Endothelial cell of umbilical vein (primary cell): ENCODE data around the gene COL19A1. TPM values are rescaled to one million over a fixed set of nuclear protein-coding genes. Genes with fewer than 3 reads are reported as not detected.

Experiments
- BruUV-seq: library from RNA; stranded (reverse); fragments of 400-500 nt; replicated peaks from 2 replicates; lab custom pipeline; 2021; lab: Mats Ljungman, UMichigan
- CTCF ChIA-PET: fragments of 300-600, 350-600 bp; sonication (Branson Sonifier 250); formaldehyde crosslinking; loops from one replicate; lab custom pipeline; 2021; ENCODE audit warnings: antibody characterized with exemption, inconsistent platforms; lab: Charles Lee
- POLR2A ChIA-PET: fragments of 300-600, 350-600 bp; sonication (Branson Sonifier 250); formaldehyde crosslinking; loops from one replicate; lab custom pipeline; 2021; ENCODE audit warnings: antibody characterized with exemption, inconsistent platforms; lab: Charles Lee
- DNase-seq: peaks from one replicate; pipeline ENCODE4 v3.0.0-alpha.2; 2011; ENCODE audit warnings: low read depth, low spot score
- FAIRE-seq: peaks from 2 replicates; lab custom pipeline; 2011; peaks lifted over from hg19 to GRCh38; lab: Jason Lieb, UNC
- H2AFZ ChIP-seq: 2 replicates; pipeline ENCODE4 v1.6.0; 2012; ENCODE audit warnings: low read depth, low read length, control low read depth, inconsistent platforms
- H3K27ac ChIP-seq: 2 replicates; pipeline ENCODE4 v1.5.1; 2011; ENCODE audit warnings: low read depth, mild to moderate bottlenecking, control low read depth, low read length, moderate library complexity; ENCODE audit not compliant: insufficient read depth
- H3K27me3 ChIP-seq, 2 experiments: 2 replicates each; pipeline versions ENCODE4 v1.6.0 to v1.6.1; 2011; ENCODE audit warnings: low read length in 2 of 2, mixed read lengths in 1 of 2; ENCODE audit not compliant: control insufficient read depth in 2 of 2, insufficient read depth in 2 of 2
- H3K36me3 ChIP-seq, 2 experiments: 2 replicates in 1 of 2; 3 replicates in 1 of 2; pipeline ENCODE4 v1.5.1; 2011; ENCODE audit warnings: low read length in 2 of 2, mild to moderate bottlenecking in 1 of 2, moderate library complexity in 1 of 2; ENCODE audit not compliant: control insufficient read depth in 2 of 2, insufficient read depth in 2 of 2; ENCODE audit errors: extremely low read depth in 1 of 2
- H3K4me1 ChIP-seq: 3 replicates; pipeline ENCODE4 v1.5.1; 2011; ENCODE audit warnings: mild to moderate bottlenecking, low read length; ENCODE audit not compliant: control insufficient read depth, insufficient read depth; ENCODE audit errors: extremely low read depth
- H3K4me2 ChIP-seq: 2 replicates; pipeline ENCODE4 v1.6.1; 2011; ENCODE audit warnings: low read length, control low read depth, mixed read lengths; ENCODE audit not compliant: insufficient read depth
- H3K4me3 ChIP-seq, 3 experiments: fragments of 200-600 bp in 1 of 3; sonication (generic), shearing (Covaris generic) in 1 of 3; replicated peaks in 1 of 3; 2 replicates each; pipeline ENCODE4 v1.5.1; 2011 to 2016; ENCODE audit warnings: control low read depth in 3 of 3, low read length in 3 of 3, mild to moderate bottlenecking in 2 of 3, inconsistent platforms in 1 of 3, low read depth in 1 of 3, moderate library complexity in 1 of 3; ENCODE audit not compliant: insufficient read depth in 1 of 3
- H3K79me2 ChIP-seq: 2 replicates; pipeline ENCODE4 v1.6.0; 2012; ENCODE audit warnings: low read length, inconsistent platforms; ENCODE audit not compliant: control insufficient read depth, insufficient read depth
- H3K9ac ChIP-seq: replicated peaks from 2 replicates; pipeline ENCODE3; 2011; ENCODE audit warnings: low read length, control low read depth; ENCODE audit not compliant: insufficient read depth; ENCODE audit errors: extremely low read depth
- H3K9me1 ChIP-seq: replicated peaks from 3 replicates; pipeline ENCODE4 v1.6.0; 2011; ENCODE audit warnings: mild to moderate bottlenecking, low read length; ENCODE audit not compliant: control insufficient read depth, insufficient read depth; ENCODE audit errors: extremely low read depth
- H3K9me3 ChIP-seq: replicated peaks from 2 replicates; pipeline ENCODE4 v1.5.1; 2012; ENCODE audit warnings: low read length, inconsistent platforms; ENCODE audit not compliant: control insufficient read depth, insufficient read depth
- H4K20me1 ChIP-seq: replicated peaks from 2 replicates; pipeline ENCODE3; 2011; ENCODE audit warnings: mild to moderate bottlenecking, low read length; ENCODE audit not compliant: control insufficient read depth, insufficient read depth; ENCODE audit errors: extremely low read depth
- CTCF ChIP-seq, 2 donors: IDR thresholded peaks; 1 replicate in 1 of 2; 2 replicates in 1 of 2; pipeline ENCODE4 v1.5.1; 2011; ENCODE audit warnings: low read length in 2 of 2, mild to moderate bottlenecking in 2 of 2, moderate library complexity in 2 of 2, control low read depth in 1 of 2, inconsistent platforms in 1 of 2, low read depth in 1 of 2; ENCODE audit not compliant: insufficient read depth in 1 of 2; ENCODE audit errors: extremely low read depth in 1 of 2
- EZH2 ChIP-seq: IDR thresholded peaks from 2 replicates; pipeline ENCODE4 v1.6.1; 2012; ENCODE audit warnings: borderline replicate concordance, low read depth, mild to moderate bottlenecking, moderate library complexity, low read length, inconsistent platforms; ENCODE audit not compliant: severe bottlenecking
- FOS ChIP-seq: IDR thresholded peaks from 2 replicates; pipeline ENCODE4 v1.6.1; 2011; ENCODE audit warnings: mild to moderate bottlenecking, low read length, moderate library complexity, borderline replicate concordance; ENCODE audit not compliant: insufficient read depth
- GATA2 ChIP-seq: IDR thresholded peaks from 2 replicates; pipeline ENCODE4 v1.7.0; 2011; ENCODE audit warnings: low read depth, mild to moderate bottlenecking, moderate library complexity, mixed read lengths, low read length; ENCODE audit not compliant: insufficient read length, insufficient read depth
- JUN ChIP-seq: IDR thresholded peaks from 2 replicates; pipeline ENCODE4 v1.6.1; 2011; ENCODE audit warnings: borderline replicate concordance, low read depth; ENCODE audit not compliant: insufficient read length, insufficient read depth
- MAX ChIP-seq: IDR thresholded peaks from 2 replicates; pipeline ENCODE4 v1.6.1; 2011; ENCODE audit not compliant: insufficient read depth, insufficient read length
- MYC ChIP-seq: IDR thresholded peaks from one replicate; pipeline ENCODE4 v1.6.1; 2011; ENCODE audit warnings: mild to moderate bottlenecking, low read depth, low read length
- POLR2A ChIP-seq: IDR thresholded peaks from 2 replicates; pipeline ENCODE4 v1.6.1; 2012; ENCODE audit warnings: low read depth, mild to moderate bottlenecking, control low read depth, low read length
- POLR2AphosphoS5 ChIP-seq: IDR thresholded peaks from 2 replicates; pipeline ENCODE4 v1.6.1; 2012; ENCODE audit warnings: low read depth, mild to moderate bottlenecking, control low read depth, low read length, moderate library complexity; ENCODE audit not compliant: insufficient read depth
- dilution Hi-C: fragments of 300-500 bp; cut with MboI; formaldehyde crosslinking; loops from one replicate; pipeline ENCODE4 v1.15.0; 2019; ENCODE audit warnings: low sequenced_read_pairs; ENCODE audit not compliant: extremely low pct_ligation_motif_present
- intact Hi-C: fragments of 100-400 bp; cut with micrococcal nuclease; formaldehyde crosslinking; loops from one replicate; pipeline ENCODE4 v1.10.0; 2022
- polyA plus RNA-seq, 4 experiments: library from polyadenylated mRNA; depleted of rRNA in 3 of 4; stranded (reverse) in 3 of 4; unstranded in 1 of 4; fragments of >200 nt; gene quantifications; 2 replicates each; pipeline versions ENCODE4 v1.2.1 to v1.2.3, GENCODE V29; 2011 to 2012; ENCODE audit warnings: missing spikeins in 1 of 4
- total RNA-seq: library from RNA; stranded (reverse); gene quantifications from 2 replicates; pipeline ENCODE4 v1.2.3, GENCODE V29; 2021

The COL19A1 gene
- total and polyA plus RNA-seq, 2 donors (not counting 3 experiments of a cell fraction or from before 2014, with no cell fraction given), result not detected

- H3K27ac ChIP-seq, result no peak overlapping the region
- peaks cover 6% of the 10 kb centered on the region for H3K4me1 ChIP-seq
- H3K27me3 ChIP-seq, result peaks cover 10 to 23% of the 10 kb centered on the region in 2 experiments
- H3K9me3 ChIP-seq, result no peaks in the 10 kb centered on the region
- H2AFZ ChIP-seq, result no peak overlapping the region
- no peaks in the 10 kb centered on the region for H3K9me1 ChIP-seq
- no peaks in the 10 kb centered on the region for H4K20me1 ChIP-seq
- no peak overlapping the region for H3K4me3 ChIP-seq
- intact Hi-C loops (no loop called here), dilution Hi-C loops (no loop called here)
- no peak overlapping the region for H3K4me2 ChIP-seq
- CTCF ChIA-PET, result no interaction called here
- TF ChIP-seq POLR2A (no peak), POLR2AphosphoS5 (no peak), FOS (no peak), EZH2 (no peak), CTCF (IDR thresholded peaks at IDR 0.05; ENCODE audit: extremely low read depth in 1 of 2, insufficient read depth in 1 of 2, low read depth in 1 of 2, low read length in 2 of 2) (no peak), MAX (no peak), MYC (no peak), JUN (no peak), GATA2 (no peak)
- no peaks in the 10 kb centered on the region for H3K36me3 ChIP-seq
- H3K79me2 ChIP-seq, result no peaks in the 10 kb centered on the region
- no peak for DNase-seq
- BruUV-seq, result no TSS peak
- no peak overlapping the region for H3K9ac ChIP-seq
- POLR2A ChIA-PET, result interaction anchor here (0.6 kb wide), 1 partner anchor 68 kb away, joined by 14 read pairs; no protein-coding TSS in a partner anchor
- FAIRE-seq, result no peak
These were observed 4.4 kb upstream of the COL19A1 start for GRCh38 chr6:69861986-69862385.
